ENCODE measurements around the gene ITGB3BP. TPM values are rescaled to one million over a fixed set of nuclear protein-coding genes. Genes with fewer than 3 reads are reported as not detected.
"Not testable (repeated sequence)": the region's sequence is repeated elsewhere in the genome, so short reads cannot be mapped to it uniquely, and the experiment has no call there.

Gene ITGB3BP
- polyA plus RNA-seq, 4 donors, result 47.6 to 73.0 (median 64.8) TPM

GRCh38 chr1:63428815-63429214 is 94.2 kb downstream of the ITGB3BP start:
- no peak for DNase-seq (ENCODE audit: low read depth in 4 of 4, low spot score in 3 of 4)

GRCh38 chr1:63423649-63424048 is 99.4 kb downstream of the ITGB3BP start:
- DNase-seq (ENCODE audit: low read depth in 4 of 4, low spot score in 3 of 4), result no peak

- not testable (repeated sequence) for DNase-seq (ENCODE audit: low read depth in 4 of 4, low spot score in 3 of 4)
Observed at GRCh38 chr1:63420746-63421145, 102.3 kb downstream of the ITGB3BP start.

- DNase-seq (ENCODE audit: low read depth in 4 of 4, low spot score in 3 of 4), result no peak
Observed at GRCh38 chr1:63418101-63418500, 104.9 kb downstream of the ITGB3BP start.

- DNase-seq (ENCODE audit: low read depth in 4 of 4, low spot score in 3 of 4), result no peak
Observed at GRCh38 chr1:63414691-63415365, 108.2 kb downstream of the ITGB3BP start.

- DNase-seq (ENCODE audit: low read depth in 4 of 4, low spot score in 3 of 4), result no peak
Observed at GRCh38 chr1:63413394-63413793, 109.6 kb downstream of the ITGB3BP start.

GRCh38 chr1:63411066-63411465 is 112.0 kb downstream of the ITGB3BP start:
- DNase-seq (ENCODE audit: low read depth in 4 of 4, low spot score in 3 of 4), result no peak

- no peak for DNase-seq (ENCODE audit: low read depth in 4 of 4, low spot score in 3 of 4)
Observed at GRCh38 chr1:63408331-63408730, 114.7 kb downstream of the ITGB3BP start.

- no peak for DNase-seq (ENCODE audit: low read depth in 4 of 4, low spot score in 3 of 4)
Observed at GRCh38 chr1:63407002-63407401, 116.0 kb downstream of the ITGB3BP start.

GRCh38 chr1:63405987-63406386 is 117.0 kb downstream of the ITGB3BP start:
- DNase-seq (ENCODE audit: low read depth in 4 of 4, low spot score in 3 of 4), result no peak

- no peak for DNase-seq (ENCODE audit: low read depth in 4 of 4, low spot score in 3 of 4)
Observed at GRCh38 chr1:63405021-63405420, 118.0 kb downstream of the ITGB3BP start.

- DNase-seq (ENCODE audit: low read depth in 4 of 4, low spot score in 3 of 4), result no peak
Observed at GRCh38 chr1:63403386-63403785, 119.6 kb downstream of the ITGB3BP start.

GRCh38 chr1:63401945-63402344 is 121.1 kb downstream of the ITGB3BP start:
- no peak for DNase-seq (ENCODE audit: low read depth in 4 of 4, low spot score in 3 of 4)

Other genes starting within 250 kb of the ITGB3BP start
- gene FOXD3, start 200.7 kb downstream of the ITGB3BP start, polyA plus RNA-seq (ENCODE audit: insufficient read length in 4 of 4), result under 1 TPM; 0.23 to 0.32 (median 0.30) TPM
- gene ALG6, start 155.6 kb downstream of the ITGB3BP start, polyA plus RNA-seq (ENCODE audit: insufficient read length in 4 of 4), result 10 to 100 TPM; 19.9 to 30.1 (median 25.6) TPM
- gene EFCAB7, start 300 bp upstream of the ITGB3BP start, polyA plus RNA-seq (ENCODE audit: insufficient read length in 4 of 4), result 10 to 100 TPM; 16.0 to 24.3 (median 22.6) TPM
- 10 to 100 TPM; 30.3 to 51.1 (median 31.9) TPM for gene PGM1, start 70.2 kb upstream of the ITGB3BP start, polyA plus RNA-seq (ENCODE audit: insufficient read length in 4 of 4)